GM21619 (cell line): Measurements from ENCODE around the gene UMAD1.

Source experiments
- ATAC-seq: cut with Tn5 transposase; IDR thresholded peaks from one replicate; pipeline ENCODE4 v1.9.1; 2021; ENCODE audit not compliant: unreplicated experiment

The UMAD1 gene

DNA sequence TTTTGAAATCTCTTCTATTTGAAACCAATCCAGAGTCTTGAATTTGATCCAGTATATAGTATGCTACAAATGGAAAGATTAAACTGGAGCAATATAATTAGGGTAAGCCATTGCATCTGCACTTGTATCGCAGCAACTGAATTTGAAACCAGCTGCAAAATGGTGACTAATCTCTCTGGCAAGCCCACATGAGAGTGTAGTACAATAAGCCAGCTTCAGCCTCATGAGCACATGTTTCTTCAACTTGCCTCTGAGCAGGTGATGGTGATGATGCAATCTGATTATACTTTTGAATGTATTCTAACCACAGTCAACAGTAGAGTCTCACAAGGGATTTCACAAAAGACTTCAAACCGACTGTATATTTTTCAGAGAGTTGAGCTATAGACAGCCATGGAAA lies 78.7 kb downstream of the UMAD1 start:
- peak; percentile 99 for ATAC-seq

DNA sequence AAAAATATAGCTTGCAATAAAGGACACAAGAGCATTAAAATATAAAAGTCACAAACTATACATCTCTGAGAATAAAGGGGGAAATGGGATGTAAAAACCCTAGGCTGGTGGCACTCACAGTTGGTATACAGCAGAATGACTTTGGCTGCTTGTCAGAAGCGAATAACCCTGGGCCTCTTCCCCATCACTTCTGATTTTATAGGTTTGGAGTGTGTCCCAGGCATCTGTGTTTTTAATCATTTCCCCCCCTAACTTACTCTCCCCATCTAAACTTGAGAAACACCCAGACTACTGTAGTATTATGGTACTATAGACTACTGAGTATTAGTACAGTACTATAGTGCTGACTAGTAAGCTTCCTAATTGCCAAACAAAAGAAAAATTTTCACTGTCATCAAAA lies 79.6 kb downstream of the UMAD1 start:
- ATAC-seq = no peak

DNA sequence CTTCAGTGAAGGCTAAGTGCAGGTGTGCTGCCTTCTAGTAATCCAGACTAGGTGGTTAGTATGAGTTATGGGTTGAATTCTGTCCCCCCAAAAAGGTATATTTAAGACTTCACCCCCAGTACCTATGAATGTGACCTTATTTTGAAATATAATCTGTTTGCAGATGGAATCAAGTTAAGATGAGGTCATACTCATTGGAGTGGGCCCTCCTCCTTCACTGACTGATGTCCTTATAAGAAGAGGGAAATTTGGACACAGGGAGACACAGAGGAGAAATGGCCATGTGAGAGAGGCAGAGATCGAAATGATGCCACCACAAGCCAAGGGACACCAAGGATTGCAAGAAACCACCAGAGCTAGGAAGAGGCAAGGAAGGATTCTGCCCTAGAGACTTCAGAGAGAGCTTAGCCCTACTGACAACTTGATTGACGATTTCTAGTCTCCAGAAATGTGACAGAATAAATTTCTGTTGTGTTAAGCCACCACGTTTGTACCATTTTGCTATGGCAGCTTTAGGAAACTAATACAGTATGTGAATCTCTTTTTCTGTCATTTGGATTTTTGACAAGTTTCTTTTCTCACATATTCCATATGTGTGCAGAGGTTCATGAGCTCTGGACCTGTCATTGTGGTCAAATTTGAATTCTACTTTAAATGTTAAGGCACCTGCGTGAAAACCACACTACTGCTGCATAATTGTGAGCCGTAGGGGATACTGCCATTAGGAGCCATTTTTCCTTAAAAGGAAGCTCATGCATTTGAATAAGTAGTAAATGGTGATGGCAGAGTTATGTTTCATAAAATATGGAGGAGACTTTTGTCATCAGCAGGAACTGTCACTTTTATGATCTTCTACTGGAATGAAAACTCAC lies 80.4 kb downstream of the UMAD1 start:
- no peak for ATAC-seq

DNA sequence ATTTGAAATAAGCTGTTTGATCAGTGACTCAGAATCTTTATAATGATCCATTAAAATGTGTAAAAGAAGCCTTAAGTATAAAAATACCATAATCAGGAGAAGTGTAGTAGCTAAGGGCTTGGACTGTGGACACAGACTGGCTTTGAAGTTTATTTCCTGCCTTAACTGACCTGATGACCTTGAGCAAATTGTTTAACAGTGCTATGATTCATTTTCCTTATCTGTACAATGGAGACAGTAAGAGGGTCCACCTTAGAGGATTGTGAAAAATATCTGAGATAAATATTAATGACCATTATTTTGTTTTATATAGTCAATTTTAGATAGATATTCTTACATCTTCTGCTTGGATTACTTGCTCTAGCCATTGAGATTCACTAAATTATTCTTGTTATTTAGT lies 91.2 kb downstream of the UMAD1 start:
- ATAC-seq = no peak

DNA sequence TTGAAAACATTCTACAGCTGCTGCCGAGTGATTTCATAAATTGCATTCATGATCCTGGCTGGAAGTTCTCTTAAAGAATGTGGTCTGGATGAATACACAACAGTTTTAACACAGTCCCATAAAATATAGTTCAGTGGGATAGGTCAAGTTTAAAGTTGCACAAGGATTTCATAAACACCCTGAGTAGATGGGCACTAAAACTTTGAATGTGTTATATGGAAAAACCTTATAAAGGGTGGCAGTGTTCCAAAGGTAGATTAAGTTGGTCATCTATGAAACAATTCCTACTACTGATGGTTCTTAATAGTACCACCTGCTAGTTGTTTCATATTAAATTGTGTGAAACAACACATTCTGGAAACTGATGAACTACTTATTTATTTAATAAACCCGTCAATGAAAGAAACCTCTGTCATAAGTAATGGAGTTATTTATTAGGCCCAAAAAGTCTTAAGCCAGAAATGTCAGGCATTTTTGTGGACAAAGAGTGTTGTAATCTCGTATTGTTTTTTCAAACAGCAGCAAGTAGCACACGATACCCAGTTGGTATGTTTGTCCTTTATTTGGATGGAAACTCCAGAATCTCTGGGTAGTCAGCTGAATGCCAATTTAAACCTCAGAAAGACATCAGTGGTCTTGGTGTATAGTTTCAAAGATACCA lies 92.2 kb downstream of the UMAD1 start:
- no peak for ATAC-seq

DNA sequence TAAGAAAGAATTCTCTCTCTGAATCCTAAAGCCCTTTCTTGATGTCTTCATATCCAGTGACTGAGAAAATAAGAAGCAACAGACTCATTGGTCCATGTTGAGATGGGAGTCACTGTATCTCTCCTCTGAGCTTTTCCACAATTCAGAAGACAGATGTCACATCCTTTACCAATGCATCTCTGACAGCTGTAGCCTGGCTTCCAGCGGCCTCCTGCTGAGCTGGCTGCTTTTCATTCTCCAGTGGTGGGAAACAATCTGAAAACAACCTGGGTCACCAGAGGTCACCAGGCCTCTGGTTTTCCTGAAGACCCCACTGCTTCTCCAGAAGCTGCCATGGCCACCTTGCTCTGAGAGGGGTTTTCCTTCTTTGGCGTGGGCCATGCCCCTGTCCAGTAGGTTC lies 96.1 kb downstream of the UMAD1 start:
- ATAC-seq = no peak

DNA sequence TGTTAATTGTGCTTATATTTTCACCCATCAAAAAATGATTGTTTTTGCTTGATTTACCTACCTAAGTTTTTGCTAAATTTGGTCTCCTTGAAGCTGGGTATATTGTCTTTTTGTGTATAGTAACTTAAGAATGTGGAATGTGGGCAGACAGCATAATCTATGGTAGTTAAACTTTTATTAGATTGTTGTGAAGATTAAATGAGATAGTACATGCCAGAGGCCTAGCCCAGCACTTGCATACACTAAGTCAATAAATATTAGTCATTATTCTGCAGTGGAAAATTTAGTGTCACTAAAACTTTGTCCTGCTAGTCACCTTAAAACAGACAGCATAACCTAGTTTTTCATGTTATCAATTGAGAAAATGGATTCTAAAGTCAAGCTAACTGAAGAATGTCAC lies 97.1 kb downstream of the UMAD1 start:
- no peak for ATAC-seq

DNA sequence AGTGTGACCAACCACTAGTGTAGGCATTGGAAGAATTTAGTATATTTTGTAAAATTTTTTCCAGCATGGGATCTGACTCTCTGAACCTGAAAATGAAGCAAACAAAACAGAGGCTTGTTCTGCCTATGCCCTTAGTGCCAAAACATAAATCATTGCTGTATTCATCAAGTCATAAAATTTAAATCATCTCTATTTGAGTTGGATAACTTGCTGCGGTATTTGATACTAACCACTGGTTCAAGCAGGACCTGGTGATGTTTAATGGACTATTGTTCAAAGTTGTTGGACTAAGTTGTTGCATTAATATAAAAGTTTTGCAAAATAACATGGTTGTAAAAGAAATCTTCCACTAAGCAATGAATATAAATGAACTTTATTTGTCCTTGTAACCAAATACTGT lies 97.6 kb downstream of the UMAD1 start:
- ATAC-seq = no peak

DNA sequence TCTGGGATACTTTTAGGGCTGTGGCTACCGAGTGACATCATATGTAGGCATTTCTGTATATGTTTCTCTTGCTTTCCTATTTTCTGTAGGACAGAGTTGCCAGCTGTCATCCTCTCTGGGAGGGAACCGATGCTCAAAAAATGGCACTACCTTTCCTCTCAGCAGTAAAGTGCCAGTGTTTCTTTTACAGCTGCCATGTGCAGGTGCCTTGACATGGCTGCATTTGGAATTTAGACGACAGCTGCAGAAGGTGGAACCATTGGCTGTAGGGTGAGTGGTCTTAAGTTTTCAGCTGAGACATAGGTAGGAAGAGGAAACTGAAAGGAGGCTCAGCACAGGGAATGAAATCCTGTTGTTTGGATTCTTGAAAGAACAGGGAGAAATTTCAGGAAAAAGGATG lies 98.1 kb downstream of the UMAD1 start:
- ATAC-seq = no peak

DNA sequence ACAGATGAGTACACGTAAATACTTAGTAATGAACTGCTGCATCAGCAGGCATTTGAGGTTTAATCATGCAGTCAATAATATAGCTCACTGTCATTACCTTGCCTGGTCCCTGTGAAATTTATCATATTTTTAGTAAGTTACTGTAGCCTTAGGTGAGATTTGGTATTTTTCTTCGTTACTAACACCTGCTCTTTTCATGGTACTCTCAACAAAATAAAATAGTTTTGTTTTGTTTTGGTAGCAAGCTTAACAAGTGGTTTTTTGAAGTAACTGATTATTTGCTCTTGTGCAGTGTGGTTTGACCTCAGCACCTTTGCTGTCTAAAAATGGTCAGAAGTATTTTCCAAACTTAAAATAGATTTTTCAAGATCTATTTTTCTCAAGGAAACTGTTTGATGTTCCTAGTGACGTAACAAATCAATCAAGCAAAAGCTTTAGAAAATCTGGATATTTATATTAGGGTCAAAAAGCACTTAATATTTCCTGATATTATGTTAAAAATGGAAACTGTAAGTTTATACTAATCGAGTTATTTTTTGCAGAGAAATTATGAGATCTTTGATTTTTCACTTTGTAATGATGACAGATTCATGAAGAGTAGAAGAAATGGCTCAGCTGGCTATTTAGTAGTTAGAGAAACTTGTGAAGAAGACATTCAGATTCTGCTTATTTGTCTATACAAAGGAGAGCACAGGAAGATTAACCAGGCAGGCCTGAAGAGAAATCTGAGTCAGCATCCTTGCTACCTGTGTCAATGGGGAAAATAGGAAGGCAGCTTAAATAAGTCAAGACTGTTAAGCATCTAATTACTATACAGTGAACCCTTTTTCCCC lies 98.9 kb downstream of the UMAD1 start:
- peak; percentile 75 for ATAC-seq

DNA sequence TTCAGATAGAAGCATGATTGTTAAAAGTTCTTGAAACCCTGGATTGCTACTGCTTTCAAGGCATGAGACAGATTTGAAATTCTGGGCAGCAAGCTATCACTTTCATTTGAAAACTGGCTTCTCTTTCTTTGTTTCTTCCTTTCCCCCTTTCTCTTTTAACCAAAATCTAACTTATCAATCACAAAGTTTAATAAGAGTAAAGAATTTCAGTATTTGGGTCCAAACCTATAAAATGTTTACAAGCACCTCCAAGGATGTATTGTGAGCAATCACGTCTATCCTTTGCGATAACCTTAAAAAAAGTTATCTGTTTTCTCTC lies 99.4 kb downstream of the UMAD1 start:
- no peak for ATAC-seq

DNA sequence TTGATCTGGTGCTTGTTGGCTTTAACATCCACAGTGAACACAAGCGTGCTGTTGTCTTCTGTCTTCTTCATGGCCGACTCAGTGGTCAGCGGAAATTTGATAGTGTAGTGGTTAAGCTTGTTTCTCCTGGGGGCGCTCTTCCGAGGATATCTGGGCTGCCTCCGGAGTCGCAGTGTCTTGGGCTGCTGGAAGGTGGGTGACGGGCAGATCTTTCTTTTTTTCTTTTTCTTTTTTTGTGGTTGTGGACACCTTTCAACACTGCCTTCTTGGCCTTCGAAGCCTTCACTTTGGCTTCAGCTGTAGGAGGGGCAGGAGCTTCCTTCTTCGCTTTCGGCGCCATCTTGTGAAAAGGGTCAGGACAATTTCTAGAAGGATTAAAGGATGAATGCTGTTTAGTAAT lies 101.7 kb downstream of the UMAD1 start:
- ATAC-seq = no peak

DNA sequence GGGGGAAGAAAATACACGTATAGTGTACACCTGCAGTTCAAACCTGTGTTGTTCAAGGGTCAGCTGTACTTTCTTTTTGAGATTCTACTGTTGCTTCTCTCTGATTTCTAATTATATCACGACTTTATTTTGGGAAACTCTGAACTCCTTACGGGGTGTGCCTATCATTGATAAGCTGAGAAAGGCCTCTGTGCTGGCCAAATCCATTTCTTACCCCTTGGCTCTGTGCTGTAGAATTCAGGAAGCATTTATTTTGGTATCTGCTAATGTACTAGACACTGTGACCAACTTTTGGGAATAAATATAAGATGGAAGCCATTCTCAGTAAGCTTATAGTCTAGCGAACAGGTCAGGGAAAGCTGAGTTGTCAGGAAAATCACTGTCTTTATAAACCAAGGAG lies 104.7 kb downstream of the UMAD1 start:
- ATAC-seq = no peak

DNA sequence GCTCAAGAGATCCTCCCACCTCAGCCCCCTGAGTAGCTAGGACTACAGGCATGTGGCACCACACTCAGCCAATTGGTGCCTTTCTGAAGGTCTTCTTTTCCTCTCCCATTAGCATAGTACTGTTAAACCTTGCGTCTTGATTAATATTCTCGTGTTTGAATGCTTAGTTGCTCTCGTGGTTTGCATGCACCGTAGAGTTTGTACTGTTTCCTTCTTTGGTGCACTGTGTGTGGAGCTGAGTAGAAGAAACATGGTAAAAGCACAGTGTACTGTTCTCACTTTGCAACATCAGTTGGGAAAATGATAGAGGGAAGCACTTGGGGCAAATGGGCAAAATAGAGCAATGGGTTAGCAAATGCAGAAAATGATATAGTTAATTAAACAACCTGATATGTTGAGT lies 105.4 kb downstream of the UMAD1 start:
- ATAC-seq = no peak

DNA sequence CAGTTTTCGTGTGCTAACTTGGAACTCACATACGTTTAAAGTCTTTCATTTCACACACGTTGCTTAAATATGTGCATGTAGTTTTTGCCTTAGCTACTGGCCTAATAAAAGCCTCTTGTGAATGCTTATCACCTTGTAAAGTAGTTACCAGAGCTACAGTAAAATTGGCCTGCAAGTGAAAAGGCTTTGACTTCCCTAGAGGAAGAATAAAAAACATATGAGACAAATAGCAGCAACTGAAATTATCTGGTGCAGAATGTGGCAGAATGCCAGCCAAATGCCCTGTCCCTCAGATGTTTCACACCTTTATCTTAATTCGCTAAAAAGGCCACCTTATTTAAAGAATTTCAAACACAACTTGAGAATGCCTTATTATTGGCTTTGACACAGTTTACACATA lies 105.9 kb downstream of the UMAD1 start:
- no peak for ATAC-seq

DNA sequence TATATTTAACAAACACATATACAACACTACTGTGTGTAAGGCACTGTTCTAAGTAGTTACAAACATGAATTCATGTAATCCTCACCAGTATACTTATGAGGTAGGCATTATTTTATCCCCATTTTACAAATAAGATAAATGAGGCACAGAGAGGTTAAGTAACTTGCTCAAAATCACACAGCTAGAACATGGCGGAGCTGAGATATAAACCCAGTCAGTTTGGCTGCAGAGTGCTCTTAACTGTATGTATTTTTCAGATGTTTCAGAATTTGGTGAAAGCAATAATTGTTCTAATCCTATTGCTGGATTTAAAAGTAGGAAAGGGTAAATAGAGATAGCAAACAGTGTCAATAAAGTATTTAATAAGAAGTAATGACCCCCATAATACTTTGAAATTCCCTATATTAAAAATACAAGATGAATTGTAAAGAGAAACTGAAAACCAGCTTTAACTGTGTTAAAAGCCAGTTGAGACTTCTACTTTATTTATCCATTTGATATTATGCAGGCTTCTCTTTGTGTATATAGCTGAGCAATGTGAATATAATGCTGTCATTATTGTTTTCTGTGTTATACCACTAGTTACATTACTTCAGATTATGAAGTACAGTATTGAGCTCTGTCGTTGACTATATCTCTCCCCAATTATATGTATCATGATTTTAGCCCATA lies 110.2 kb downstream of the UMAD1 start:
- ATAC-seq = no peak

DNA sequence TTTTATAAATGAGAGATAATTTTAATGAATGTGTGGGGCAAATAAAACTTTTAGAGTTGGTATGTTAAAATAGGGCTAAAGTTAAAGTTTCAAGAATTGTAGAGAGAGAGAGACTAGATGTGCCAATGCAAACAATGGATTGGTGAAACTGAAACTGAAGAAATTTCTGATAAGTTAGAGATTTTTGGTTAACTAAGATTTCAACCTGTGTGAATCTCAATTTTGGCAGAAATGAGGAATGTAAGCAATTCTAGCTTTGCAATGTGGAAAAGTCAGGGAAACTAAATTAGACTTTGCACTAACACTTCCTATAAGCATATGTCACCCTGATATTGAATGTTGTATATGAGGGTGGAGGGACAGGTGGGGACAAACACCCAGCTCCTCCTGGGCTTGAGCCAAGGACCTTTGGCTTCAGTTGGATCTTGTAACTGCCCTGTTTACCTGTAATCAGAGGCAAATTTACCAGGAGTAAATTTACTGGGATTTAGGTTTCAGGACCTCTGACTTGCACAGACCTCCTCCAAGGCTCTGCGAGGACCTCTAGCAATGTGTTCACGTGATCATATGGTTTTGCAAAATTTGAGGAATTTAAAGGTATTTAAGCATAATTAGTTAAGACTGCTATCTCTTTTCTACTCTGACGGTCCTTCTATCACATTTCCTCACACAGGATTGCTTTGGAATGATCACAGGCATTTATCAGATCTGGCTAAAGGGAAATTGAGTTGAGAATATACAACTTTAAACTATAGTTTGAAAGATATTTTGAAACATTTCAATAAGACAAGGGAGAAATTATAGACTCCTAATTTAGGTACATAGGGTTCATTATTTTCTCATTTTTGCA lies 110.9 kb downstream of the UMAD1 start:
- no peak for ATAC-seq

DNA sequence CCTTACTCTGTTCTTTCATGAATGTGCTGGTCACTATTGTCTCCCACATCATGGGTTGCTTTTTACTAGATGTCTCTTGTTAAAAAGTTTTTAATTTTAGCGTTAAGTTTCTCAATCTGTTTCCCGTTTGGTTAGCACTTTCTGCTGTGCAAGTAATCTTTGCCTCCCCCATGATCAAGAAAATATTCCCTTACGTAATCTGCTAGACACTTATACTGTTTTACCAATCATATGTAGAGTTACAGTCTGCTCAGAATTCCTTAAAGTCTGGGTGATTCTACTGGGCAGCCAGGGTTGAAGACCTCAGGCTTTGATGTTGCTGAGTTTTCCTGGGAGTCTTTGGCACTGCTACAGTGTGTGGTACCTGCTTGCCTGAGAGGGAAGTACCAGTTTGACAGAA lies 116.0 kb downstream of the UMAD1 start:
- no peak for ATAC-seq

DNA sequence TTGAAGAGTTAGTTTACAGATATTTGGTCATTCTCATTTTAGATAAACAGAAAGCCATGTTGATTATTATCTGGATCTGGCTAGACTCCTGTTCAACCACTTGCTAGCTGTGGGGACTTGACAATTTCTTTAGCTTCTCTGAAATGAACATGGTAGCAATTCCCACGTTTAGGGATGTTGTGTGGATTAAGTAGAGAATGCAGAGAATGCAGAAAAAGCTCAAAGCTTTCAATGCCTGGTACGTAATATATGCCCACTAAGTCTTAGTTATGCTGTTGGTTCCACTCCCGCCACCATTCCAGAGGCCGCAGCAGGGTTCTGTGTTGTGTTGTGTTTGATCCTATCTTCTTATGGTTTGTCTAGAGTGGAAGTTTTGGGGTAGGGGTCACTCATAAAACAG lies 117.0 kb downstream of the UMAD1 start:
- no peak for ATAC-seq

DNA sequence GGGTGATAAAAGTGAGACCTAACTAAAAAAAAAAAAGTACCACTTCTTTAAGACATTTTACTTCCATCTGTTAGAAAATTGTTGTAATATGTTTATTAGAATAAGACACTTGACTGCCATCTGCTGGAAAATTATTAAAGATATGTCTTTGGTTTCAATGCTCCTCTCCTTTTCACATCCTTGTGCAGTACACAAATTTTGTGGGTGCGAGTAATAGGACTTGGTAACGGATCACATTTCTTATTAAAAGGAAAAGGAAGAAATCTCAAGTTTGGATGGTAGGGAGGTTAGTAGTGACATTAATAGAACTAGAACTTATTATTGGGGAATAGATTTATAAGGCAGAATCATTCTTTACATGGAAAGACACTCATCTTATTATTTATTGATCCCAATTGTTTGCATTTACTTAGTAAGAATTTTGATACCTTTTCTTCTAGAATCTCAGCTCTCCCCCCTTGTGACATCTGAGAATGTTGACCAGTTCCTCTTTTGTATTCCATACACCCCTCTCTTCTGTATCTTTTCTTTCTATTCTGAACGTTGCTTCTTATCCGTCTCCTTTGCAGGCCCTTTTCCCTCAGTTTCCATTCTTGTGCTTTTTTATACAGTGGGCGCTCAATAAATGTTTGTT lies 120.9 kb downstream of the UMAD1 start:
- no peak for ATAC-seq
